GM23338 (cell line): Measurements from ENCODE around the gene GPR153. TPM values are rescaled to one million over a fixed set of nuclear protein-coding genes. Genes with fewer than 3 reads are reported as not detected.

Experiments used
- ATAC-seq: fragments of 200-7000 bp; cut with Tn5 transposase; 3 replicates; pipeline ENCODE4 v1.9.1; 2020
- DNase-seq: peaks from one replicate; pipeline ENCODE4 v3.0.0-alpha.2; 2015; ENCODE audit warnings: low spot score
- H2AFZ ChIP-seq: fragments of 200-600 bp; sonication (generic); 2 replicates; pipeline ENCODE4 v1.8.0; 2016; ENCODE audit warnings: antibody characterized with exemption, mild to moderate bottlenecking, moderate library complexity
- H3F3A ChIP-seq: fragments of 200-600 bp; sonication (generic); replicated peaks from 2 replicates; pipeline ENCODE4 v1.8.0; 2017; ENCODE audit warnings: antibody characterized with exemption, mixed run types, low read depth
- H3K27ac ChIP-seq: fragments of 200-600 bp; sonication (generic); 2 replicates; pipeline ENCODE4 v1.6.1; 2016; ENCODE audit warnings: low read depth
- H3K27me3 ChIP-seq: fragments of 200-600 bp; sonication (generic); 2 replicates; pipeline ENCODE4 v1.8.0; 2016; ENCODE audit warnings: mild to moderate bottlenecking, mixed run types, moderate library complexity; ENCODE audit not compliant: insufficient read depth
- H3K36me3 ChIP-seq: fragments of 200-600 bp; sonication (generic); 2 replicates; pipeline ENCODE4 v1.8.0; 2016; ENCODE audit warnings: mild to moderate bottlenecking; ENCODE audit not compliant: insufficient read depth
- H3K4me1 ChIP-seq: fragments of 200-600 bp; sonication (generic); 2 replicates; pipeline ENCODE4 v1.8.0; 2016; ENCODE audit warnings: mild to moderate bottlenecking, moderate library complexity; ENCODE audit not compliant: insufficient read depth
- H3K4me2 ChIP-seq: fragments of 200-600 bp; sonication (generic); 2 replicates; pipeline ENCODE4 v1.7.1; 2017; ENCODE audit warnings: mixed run types
- H3K4me3 ChIP-seq: fragments of 200-600 bp; sonication (generic); 2 replicates; pipeline ENCODE4 v1.6.1; 2016; ENCODE audit warnings: mixed run types
- H3K79me2 ChIP-seq: fragments of 200-600 bp; sonication (generic); replicated peaks from 2 replicates; pipeline ENCODE4 v1.8.0; 2017; ENCODE audit warnings: mild to moderate bottlenecking; ENCODE audit not compliant: insufficient read depth
- H3K9me2 ChIP-seq: fragments of 200-600 bp; sonication (generic); 2 replicates; pipeline ENCODE4 v1.8.0; 2017; ENCODE audit not compliant: insufficient read depth
- H4K20me1 ChIP-seq: fragments of 200-600 bp; sonication (generic); replicated peaks from 2 replicates; pipeline ENCODE4 v1.8.0; 2017; ENCODE audit warnings: mild to moderate bottlenecking; ENCODE audit not compliant: insufficient read depth
- H3K27ac Mint-ChIP-seq: 2 replicates; pipeline ENCODE4 v1.8.0; 2020; ENCODE audit warnings: inconsistent platforms, mild to moderate bottlenecking, moderate library complexity, mixed read lengths
- H3K27me3 Mint-ChIP-seq: 3 replicates; pipeline ENCODE4 v1.8.0; 2022; ENCODE audit warnings: low read depth, mild to moderate bottlenecking, moderate library complexity, mixed read lengths, inconsistent platforms; ENCODE audit not compliant: insufficient read depth, poor library complexity
- H3K36me3 Mint-ChIP-seq: 3 replicates; pipeline ENCODE4 v1.8.0; 2021; ENCODE audit warnings: low read depth, mild to moderate bottlenecking, inconsistent platforms, moderate library complexity, mixed read lengths
- H3K4me1 Mint-ChIP-seq: 3 replicates; pipeline ENCODE4 v1.8.0; 2020; ENCODE audit warnings: mild to moderate bottlenecking, inconsistent platforms, mixed read lengths
- H3K4me3 Mint-ChIP-seq: 3 replicates; pipeline ENCODE4 v1.8.0; 2021; ENCODE audit warnings: moderate library complexity, mild to moderate bottlenecking, inconsistent platforms, mixed read lengths
- H3K9me3 Mint-ChIP-seq: 3 replicates; pipeline ENCODE4 v1.8.0; 2020; ENCODE audit warnings: moderate library complexity, mild to moderate bottlenecking, inconsistent platforms, mixed read lengths
- CREB1 ChIP-seq: fragments of 250-450 bp; sonication (Bioruptor Pico); IDR thresholded peaks from 2 replicates; pipeline ENCODE4 v1.5.0; 2020; ENCODE audit warnings: low read depth, mild to moderate bottlenecking, moderate library complexity
- CTCF ChIP-seq, 2 experiments: fragments of 200-600 bp in 1 of 2; sonication (generic) in 1 of 2; conservative IDR thresholded peaks; 2 replicates each; pipeline versions ENCODE4 v1.5.1 to v1.6.1; 2016 to 2017; ENCODE audit warnings: antibody characterized with exemption in 2 of 2, low read depth in 2 of 2, mild to moderate bottlenecking in 2 of 2, moderate library complexity in 1 of 2
- ETS1 ChIP-seq: IDR thresholded peaks from 2 replicates; pipeline ENCODE4 v1.6.1; 2016; ENCODE audit warnings: antibody characterized with exemption
- EZH2 ChIP-seq: fragments of 200-600 bp; sonication (generic); IDR thresholded peaks from one replicate; pipeline ENCODE4 v1.8.0; 2017; ENCODE audit warnings: antibody characterized with exemption, mild to moderate bottlenecking, low read depth; ENCODE audit not compliant: unreplicated experiment
- EZH2phosphoT487 ChIP-seq: fragments of 200-600 bp; sonication (generic); IDR thresholded peaks from one replicate; pipeline ENCODE4 v1.8.1; 2018; ENCODE audit warnings: antibody characterized with exemption; ENCODE audit not compliant: unreplicated experiment
- JUNB ChIP-seq: IDR thresholded peaks from one replicate; pipeline ENCODE4 v1.6.1; 2016; ENCODE audit warnings: antibody characterized with exemption; ENCODE audit not compliant: unreplicated experiment
- POLR2AphosphoS5 ChIP-seq: IDR thresholded peaks from 2 replicates; pipeline ENCODE4 v1.6.1; 2016; ENCODE audit warnings: antibody characterized with exemption, low read depth
- ZNF331 ChIP-seq: fragments of 250-450 bp; sonication (Bioruptor Pico); IDR thresholded peaks from 2 replicates; pipeline ENCODE4 v1.5.0; 2020; ENCODE audit warnings: low read depth, mild to moderate bottlenecking, moderate library complexity
- ZNF462 ChIP-seq: fragments of 250-450 bp; sonication (Bioruptor Pico); IDR thresholded peaks from 2 replicates; pipeline ENCODE4 v1.5.0; 2020; ENCODE audit warnings: mild to moderate bottlenecking, moderate library complexity
- polyA plus RNA-seq: library from polyadenylated mRNA; unstranded; fragments of >200 nt; fragmentation: Nextera tagmentation; extraction: Ambion mirVana; gene quantifications from 2 replicates; pipeline ENCODE4 v1.2.1, GENCODE V29; 2016
- total RNA-seq: library from RNA; depleted of rRNA; stranded (reverse); fragments of >200 nt; shearing (Covaris generic); gene quantifications from 2 replicates; pipeline ENCODE4 v1.2.3, GENCODE V29; 2014

Gene GPR153
- total and polyA plus RNA-seq, 2 experiments from 2014 or later = 1.3 to 9.0 TPM

- TF ChIP-seq ETS1 (no peak), CREB1 (CRISPR knock-in tag) (no peak), ZNF462 (no peak), JUNB (no peak)
These were observed 11.8 kb downstream of the GPR153 start (continued) for GRCh38 chr1:6248932-6249738.

GRCh38 chr1:6248161-6248776, 12.6 kb downstream of the GPR153 start:
- H3F3A ChIP-seq = peaks cover 6% of the 10 kb centered on the region; the same call in 1 of the 2 replicates
- Mint-ChIP-seq H3K27ac (no peak overlapping the region), H3K9me3 (no peaks in the 10 kb centered on the region), H3K4me1 (peaks cover 16% of the 10 kb centered on the region; the same call in 2 of the 3 replicates), H3K27me3 (peaks cover 51% of the 10 kb centered on the region), H3K4me3 (peak overlapping the region; percentile 38; the same call in 1 of the 3 replicates), H3K36me3 (no peaks in the 10 kb centered on the region)
- no peaks in the 10 kb centered on the region for H3K79me2 ChIP-seq
- no peak overlapping the region for H3K27ac ChIP-seq
- H4K20me1 ChIP-seq = peaks cover 6% of the 10 kb centered on the region; the same call in 1 of the 2 replicates
- H2AFZ ChIP-seq = no peak overlapping the region
- peaks cover 14% of the 10 kb centered on the region for H3K4me1 ChIP-seq
- H3K36me3 ChIP-seq = no peaks in the 10 kb centered on the region
- H3K4me2 ChIP-seq = peak overlapping the region; percentile 79; the same call in 1 of the 2 replicates
- DNase-seq (no peak), ATAC-seq (no peak)
- H3K27me3 ChIP-seq = peaks cover 65% of the 10 kb centered on the region
- H3K4me3 ChIP-seq = no peak overlapping the region; the same call in 1 of the 2 replicates
- H3K9me2 ChIP-seq = no peaks in the 10 kb centered on the region
- TF ChIP-seq EZH2phosphoT487 (no peak), CTCF (conservative IDR thresholded peaks at IDR 0.05; ENCODE audit: low read depth in 2 of 2) (no peak), ZNF331 (no peak), ETS1 (no peak), EZH2 (no peak), POLR2AphosphoS5 (no peak), CREB1 (CRISPR knock-in tag) (no peak)
